COLO668 (cell line): ENCODE results near the gene GNG11.

Experiments
- DNase-seq: peaks from one replicate; lab custom pipeline; 2025; ENCODE audit not compliant: unreplicated experiment; lab: John Stamatoyannopoulos, UW

GNG11 gene

DNA sequence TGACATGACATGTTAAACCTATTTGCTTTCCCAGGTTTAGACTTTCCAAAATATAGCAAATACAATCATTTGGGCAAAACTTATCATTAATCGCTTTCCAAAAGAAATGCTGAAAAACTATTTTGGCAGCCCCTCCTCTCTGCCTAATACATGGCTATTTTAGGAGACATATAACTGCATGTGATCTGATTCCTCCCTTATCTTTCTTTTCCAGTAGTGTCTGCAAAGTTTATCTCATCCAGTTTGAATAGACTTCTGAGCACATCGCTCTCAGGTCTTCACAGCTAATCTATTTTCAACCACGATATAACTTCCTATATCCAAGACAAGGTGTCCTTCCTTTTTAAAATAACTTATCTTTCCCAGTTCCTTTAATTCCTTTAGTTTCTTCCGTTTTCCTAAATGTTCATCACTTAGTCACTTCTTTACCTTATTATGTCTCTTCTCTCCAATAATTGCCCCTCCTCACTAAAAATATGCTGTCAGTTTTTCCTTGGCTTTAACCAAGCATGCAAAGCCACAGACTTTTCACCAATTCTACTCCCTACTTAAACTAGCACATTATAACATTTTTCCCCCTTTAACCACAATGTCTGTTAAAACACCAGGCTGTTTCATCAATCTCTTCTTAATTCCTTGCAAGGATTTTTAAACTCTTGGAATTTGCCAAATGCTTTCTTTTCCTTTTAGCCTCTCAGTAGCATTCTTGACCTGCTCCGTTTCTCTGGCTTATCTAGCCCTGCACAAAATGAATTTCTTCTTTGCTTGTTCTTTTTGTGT lies 24.4 kb downstream of the GNG11 start:
- DNase-seq, result no peak

GRCh38 chr7:93948106-93948505 lies 26.6 kb downstream of the GNG11 start:
- no peak for DNase-seq

DNA sequence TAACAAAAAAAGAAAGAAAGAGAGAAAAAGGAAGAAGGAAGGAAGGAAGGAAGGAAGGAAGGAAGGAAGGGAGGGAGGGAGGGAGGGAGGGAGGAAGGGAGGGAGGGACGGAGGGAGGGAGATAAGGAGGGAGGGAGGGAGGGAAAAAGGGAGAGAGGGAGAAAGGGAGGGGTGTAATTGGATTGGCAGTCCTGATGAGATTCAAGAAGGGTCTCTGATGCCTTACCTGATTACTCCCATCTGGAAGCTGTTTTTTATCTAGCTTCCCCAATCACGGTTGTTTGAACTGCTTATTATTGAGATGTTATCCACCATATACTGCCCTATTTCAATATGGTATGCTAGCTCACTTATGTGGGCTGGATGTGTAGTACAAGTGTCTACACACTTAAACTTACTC lies 27.3 kb downstream of the GNG11 start:
- no peak for DNase-seq

DNA sequence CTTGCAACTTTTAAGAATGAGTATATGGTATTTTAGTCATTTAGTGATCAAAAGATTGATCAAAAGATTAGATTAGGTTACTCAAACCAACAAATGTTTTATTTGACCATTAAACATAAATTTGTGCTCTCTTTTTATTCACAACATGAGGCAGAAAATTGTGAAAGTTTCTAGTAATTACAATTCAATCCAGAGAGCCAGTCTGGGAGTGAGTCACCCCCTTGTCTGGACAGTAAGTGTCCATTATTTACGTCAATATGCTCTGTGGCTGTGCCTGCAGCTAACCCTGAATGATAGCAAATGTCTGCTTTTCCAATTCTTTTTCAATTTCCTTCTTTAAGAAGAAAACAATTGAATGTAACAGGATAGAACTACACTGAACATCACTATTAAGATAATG lies 27.9 kb downstream of the GNG11 start:
- no peak for DNase-seq

- no peak for DNase-seq
Measured at GRCh38 chr7:93955304-93955703, 33.8 kb downstream of the GNG11 start.

GRCh38 chr7:93957767-93958166 lies 36.2 kb downstream of the GNG11 start:
- DNase-seq, result no peak

- no peak for DNase-seq
Measured at GRCh38 chr7:93958216-93958615, 36.7 kb downstream of the GNG11 start.

DNA sequence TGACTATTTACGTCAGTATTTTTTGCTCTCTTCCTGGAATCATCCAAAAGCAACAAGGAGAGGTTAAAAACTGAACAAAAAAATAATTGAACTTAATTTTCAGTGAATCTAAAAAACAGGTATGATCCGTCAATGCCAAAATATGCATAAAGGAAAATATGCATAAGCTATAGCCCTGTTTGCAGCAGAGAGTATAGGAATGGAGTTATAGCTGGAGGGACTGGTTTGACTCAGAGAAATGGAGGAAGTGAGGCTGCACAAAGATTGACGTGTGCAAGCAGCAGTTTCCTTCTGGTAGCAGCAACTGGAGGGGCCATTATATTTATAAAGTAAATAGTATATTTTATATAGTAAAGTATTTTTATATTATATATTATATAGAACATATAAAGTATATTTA lies 37.1 kb downstream of the GNG11 start:
- DNase-seq, result no peak

DNA sequence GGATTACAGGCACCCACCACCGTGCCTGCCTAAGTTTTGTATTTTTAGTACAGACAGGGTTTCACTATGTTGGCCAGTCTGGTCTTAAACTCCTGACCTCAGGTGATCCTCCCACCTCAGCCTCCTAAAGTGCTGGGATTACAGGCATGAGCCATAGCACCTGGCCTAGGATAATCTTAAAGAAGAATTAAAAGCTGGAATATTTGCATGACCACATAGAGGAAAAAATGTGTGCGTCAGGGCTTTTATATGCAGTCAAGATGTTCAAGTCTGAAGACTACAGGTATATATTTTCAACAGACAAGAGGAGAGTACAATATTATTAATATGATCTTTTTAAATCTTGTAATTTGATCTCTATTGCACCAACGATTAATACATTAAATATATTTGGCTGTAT lies 39.5 kb downstream of the GNG11 start:
- no peak for DNase-seq

- DNase-seq, result no peak
Measured at GRCh38 chr7:93964262-93964661, 42.7 kb downstream of the GNG11 start.

DNA sequence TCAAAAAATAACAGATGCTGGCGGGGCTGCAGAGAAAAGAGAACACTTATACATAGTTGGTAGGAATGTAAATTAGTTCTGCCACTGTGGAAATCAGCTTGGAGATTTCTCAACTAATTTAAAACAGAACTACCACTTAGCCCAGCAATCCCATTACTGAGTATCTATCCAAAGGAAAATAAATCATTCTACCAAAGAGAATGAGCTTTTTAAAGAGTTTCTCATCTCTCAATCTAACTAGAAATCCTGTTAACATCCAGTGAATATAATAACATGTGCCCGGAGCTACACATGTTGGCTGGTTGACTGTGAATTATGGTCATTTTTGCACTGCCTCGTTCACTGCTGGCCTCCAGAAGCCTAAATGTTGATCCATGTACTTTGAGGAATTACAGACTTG lies 43.3 kb downstream of the GNG11 start:
- no peak for DNase-seq

- DNase-seq, result no peak
Measured at GRCh38 chr7:93968911-93969620, 47.5 kb downstream of the GNG11 start.

DNA sequence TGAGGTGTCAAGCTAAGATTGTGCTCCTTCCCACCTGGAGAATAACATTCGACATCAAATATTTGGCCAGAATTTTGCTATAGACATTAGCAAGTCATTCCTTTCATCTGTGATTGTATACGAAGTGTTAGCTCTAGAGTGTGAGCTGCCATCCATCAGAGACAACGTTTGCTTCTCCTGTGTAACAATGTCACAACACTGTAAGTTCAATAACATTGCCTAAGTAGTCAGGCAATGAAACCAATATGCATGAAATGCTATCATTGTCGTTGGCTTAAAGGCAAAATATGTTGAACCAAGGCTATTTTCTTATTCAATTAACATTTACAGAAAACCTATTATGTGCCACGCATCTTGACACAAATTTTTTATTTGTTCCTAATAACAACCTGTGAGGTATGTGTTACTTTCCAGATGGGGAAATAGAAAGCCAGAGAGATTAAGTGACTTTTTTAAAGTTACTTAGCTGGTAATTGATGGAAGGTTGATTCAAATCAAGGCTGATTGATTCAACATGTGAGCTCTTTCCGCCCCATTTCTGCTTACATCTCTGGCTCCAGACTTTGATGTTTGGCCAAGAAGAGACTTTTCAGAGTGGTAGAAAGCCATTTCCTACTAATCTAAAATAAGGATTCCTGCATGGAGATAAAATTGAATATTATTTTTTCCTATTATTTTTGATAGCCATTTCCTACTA lies 50.6 kb downstream of the GNG11 start:
- no peak for DNase-seq

DNA sequence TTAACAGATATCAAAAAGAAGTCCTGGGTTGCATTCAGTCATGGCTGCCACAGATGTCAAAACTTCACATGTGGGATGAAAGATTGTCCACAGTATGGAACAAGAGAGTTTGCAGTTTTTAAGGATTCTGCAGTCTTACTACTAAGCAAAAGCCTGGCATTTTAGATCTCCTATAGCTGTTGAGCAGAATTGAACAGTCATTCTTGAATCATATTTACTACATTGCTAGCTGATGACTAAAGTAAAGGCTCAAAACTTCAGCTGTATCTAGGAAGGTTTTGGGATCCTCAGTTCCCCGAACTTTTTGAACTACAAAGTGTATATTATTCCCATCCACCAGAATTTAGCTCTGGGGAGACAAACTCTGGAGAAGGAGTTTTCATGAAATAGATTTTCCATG lies 51.6 kb downstream of the GNG11 start:
- DNase-seq, result no peak

DNA sequence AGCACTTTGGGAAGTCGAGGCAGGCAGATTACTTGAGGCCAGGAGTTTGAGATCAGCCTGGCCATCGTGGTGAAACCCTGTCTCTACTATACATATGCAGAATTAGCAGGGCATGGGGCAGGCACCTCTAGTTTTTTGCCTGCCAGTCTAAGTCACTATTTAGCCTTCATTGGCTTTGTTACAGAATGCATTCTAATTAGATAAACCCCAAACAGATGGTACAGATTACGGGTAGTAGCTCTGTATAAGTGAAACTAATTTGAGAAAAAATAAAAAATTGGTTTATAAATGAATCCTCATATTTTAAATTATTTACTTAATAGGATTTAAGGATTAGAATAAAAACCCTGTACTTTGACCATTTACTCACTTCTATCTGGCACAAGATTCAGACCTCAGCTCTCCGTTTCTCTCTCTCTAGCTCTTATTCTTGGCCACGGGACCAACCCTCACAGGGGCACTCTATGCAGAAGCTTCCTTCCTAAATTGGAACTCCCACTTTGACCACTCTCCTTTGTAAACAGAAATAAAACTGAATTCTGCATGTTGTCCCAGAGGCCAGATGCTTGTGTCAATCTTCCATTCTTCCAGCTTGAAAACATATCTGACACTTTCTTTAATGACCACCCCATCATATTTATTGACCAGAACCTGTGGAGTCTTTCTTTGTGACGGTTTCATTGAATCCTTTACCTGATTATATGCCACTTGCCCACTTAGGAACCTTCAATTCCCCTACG lies 55.8 kb downstream of the GNG11 start:
- DNase-seq, result no peak
